HepG2 (cell line): ENCODE data around the gene INO80B. TPM values are rescaled to one million over a fixed set of nuclear protein-coding genes. Genes with fewer than 3 reads are reported as not detected.

Experiments used
- ATF2 ChIP-seq: sonication (generic); formaldehyde crosslinking; IDR thresholded peaks from 2 replicates; pipeline ENCODE4 v1.4.0; 2020; ENCODE audit warnings: missing genetic modification reagents
- CREB3 ChIP-seq: sonication (generic); formaldehyde crosslinking; IDR thresholded peaks from 2 replicates; pipeline ENCODE4 v1.5.0; 2020; ENCODE audit warnings: missing genetic modification reagents
- EED ChIP-seq: sonication (generic); formaldehyde crosslinking; IDR thresholded peaks from 2 replicates; pipeline ENCODE4 v1.5.0; 2020; ENCODE audit warnings: mild to moderate bottlenecking, missing genetic modification reagents
- FOSL1 ChIP-seq: sonication (generic); formaldehyde crosslinking; IDR thresholded peaks from 2 replicates; pipeline ENCODE4 v1.9.0; 2021; ENCODE audit warnings: missing genetic modification reagents, borderline replicate concordance
- FOXJ3 ChIP-seq: sonication (generic); formaldehyde crosslinking; IDR thresholded peaks from 2 replicates; pipeline ENCODE4 v1.4.0; 2020; ENCODE audit warnings: missing genetic modification reagents, mild to moderate bottlenecking, borderline replicate concordance
- HCFC1 ChIP-seq: fragments of 150-350 bp; IDR thresholded peaks from 2 replicates; pipeline ENCODE4 v1.6.1; 2014; ENCODE audit warnings: low read depth, low read length
- HNRNPL ChIP-seq: fragments of 200-400 bp; formaldehyde crosslinking; IDR thresholded peaks from 2 replicates; pipeline ENCODE4 v1.6.1; 2017; ENCODE audit warnings: mild to moderate bottlenecking, low read depth, low read length
- JUNB ChIP-seq: sonication (generic); formaldehyde crosslinking; IDR thresholded peaks from 2 replicates; pipeline ENCODE4 v1.8.0; 2022; ENCODE audit warnings: missing genetic modification reagents, mild to moderate bottlenecking, borderline replicate concordance
- KAT2B ChIP-seq: fragments of 150-350 bp; IDR thresholded peaks from 2 replicates; pipeline ENCODE4 v1.6.1; 2014; ENCODE audit warnings: low read depth, low read length, borderline replicate concordance
- KDM4B ChIP-seq: sonication (generic); formaldehyde crosslinking; IDR thresholded peaks from 2 replicates; pipeline ENCODE4 v1.4.0; 2020; ENCODE audit warnings: missing genetic modification reagents
- PHB2 ChIP-seq: fragments of 450-650 bp; IDR thresholded peaks from 2 replicates; pipeline ENCODE4 v1.6.1; 2018; ENCODE audit not compliant: partially characterized antibody
- RORA ChIP-seq: sonication (generic); formaldehyde crosslinking; IDR thresholded peaks from 2 replicates; pipeline ENCODE4 v1.5.0; 2020; ENCODE audit warnings: mild to moderate bottlenecking, missing genetic modification reagents, moderate library complexity
- SUZ12 ChIP-seq: fragments of 150-350 bp; IDR thresholded peaks from 2 replicates; pipeline ENCODE4 v1.6.1; 2014; ENCODE audit warnings: low read depth, low read length
- ZFP1 ChIP-seq: IDR thresholded peaks from 2 replicates; pipeline ENCODE4 v1.6.1; 2016
- ZIK1 ChIP-seq: sonication (generic); formaldehyde crosslinking; IDR thresholded peaks from 2 replicates; pipeline ENCODE4 v1.5.0; 2020; ENCODE audit warnings: mild to moderate bottlenecking, low read depth, missing genetic modification reagents, borderline replicate concordance
- ZNF33A ChIP-seq: sonication (generic); formaldehyde crosslinking; IDR thresholded peaks from 2 replicates; pipeline ENCODE4 v1.5.1; 2020; ENCODE audit warnings: missing genetic modification reagents, mild to moderate bottlenecking, moderate library complexity, borderline replicate concordance
- ZNF350 ChIP-seq: sonication (generic); formaldehyde crosslinking; IDR thresholded peaks from 2 replicates; pipeline ENCODE4 v1.4.0; 2020; ENCODE audit warnings: mild to moderate bottlenecking, low read depth, missing genetic modification reagents, borderline replicate concordance
- ZNF441 ChIP-seq: sonication (generic); formaldehyde crosslinking; IDR thresholded peaks from 2 replicates; pipeline ENCODE4 v1.7.0; 2021; ENCODE audit warnings: missing genetic modification reagents, borderline replicate concordance
- ZNF530 ChIP-seq: sonication (generic); formaldehyde crosslinking; IDR thresholded peaks from 2 replicates; pipeline ENCODE4 v1.5.0; 2020; ENCODE audit warnings: low read depth, mild to moderate bottlenecking, missing genetic modification reagents
- ZNF543 ChIP-seq: sonication (generic); formaldehyde crosslinking; IDR thresholded peaks from 2 replicates; pipeline ENCODE4 v1.4.0; 2020; ENCODE audit warnings: mild to moderate bottlenecking, missing genetic modification reagents
- ZNF589 ChIP-seq: sonication (generic); formaldehyde crosslinking; conservative IDR thresholded peaks from 2 replicates; pipeline ENCODE4 v1.8.0; 2022; ENCODE audit warnings: mild to moderate bottlenecking, moderate library complexity, missing genetic modification reagents
- ZSCAN29 ChIP-seq: sonication (generic); formaldehyde crosslinking; conservative IDR thresholded peaks from 2 replicates; pipeline ENCODE4 v1.4.0; 2020; ENCODE audit warnings: mild to moderate bottlenecking, missing genetic modification reagents
- polyA plus RNA-seq, 8 experiments: library from polyadenylated mRNA; depleted of rRNA in 3 of 8; stranded (reverse) in 7 of 8; unstranded in 1 of 8; fragments of >200 nt; fragmentation: Illumina TruSeq in 4 of 8; extraction: Trizol in 4 of 8; gene quantifications; 2 replicates each; pipeline versions ENCODE4 v1.2.1 to v1.2.3, GENCODE V29; 2011 to 2016; ENCODE audit warnings: low read depth in 4 of 8, missing spikeins in 1 of 8, mixed read lengths in 1 of 8; ENCODE audit not compliant: insufficient read depth in 1 of 8
- total RNA-seq, 5 experiments: library from RNA; depleted of rRNA; stranded (reverse); fragments of >200 nt; fragmentation: Illumina TruSeq; extraction: Trizol; gene quantifications; 2 replicates each; pipeline ENCODE4 v1.2.3, GENCODE V29; 2016; ENCODE audit warnings: low read depth in 1 of 5
- TF ChIP-seq, protein P1 (sequence below): sonication (generic); formaldehyde crosslinking; IDR thresholded peaks from 2 replicates; pipeline ENCODE4 v1.4.0; 2020; ENCODE audit warnings: low read depth, mild to moderate bottlenecking, missing genetic modification reagents
- TF ChIP-seq, protein P2 (sequence below): sonication (generic); formaldehyde crosslinking; IDR thresholded peaks from 2 replicates; pipeline ENCODE4 v1.5.0; 2020; ENCODE audit warnings: mild to moderate bottlenecking, missing genetic modification reagents

INO80B gene
- total and polyA plus RNA-seq, 2 of the 13 experiments (the other 11 are each of a cell fraction or from before 2014, with no cell fraction given), result 6.2 to 14.5 TPM

DNA sequence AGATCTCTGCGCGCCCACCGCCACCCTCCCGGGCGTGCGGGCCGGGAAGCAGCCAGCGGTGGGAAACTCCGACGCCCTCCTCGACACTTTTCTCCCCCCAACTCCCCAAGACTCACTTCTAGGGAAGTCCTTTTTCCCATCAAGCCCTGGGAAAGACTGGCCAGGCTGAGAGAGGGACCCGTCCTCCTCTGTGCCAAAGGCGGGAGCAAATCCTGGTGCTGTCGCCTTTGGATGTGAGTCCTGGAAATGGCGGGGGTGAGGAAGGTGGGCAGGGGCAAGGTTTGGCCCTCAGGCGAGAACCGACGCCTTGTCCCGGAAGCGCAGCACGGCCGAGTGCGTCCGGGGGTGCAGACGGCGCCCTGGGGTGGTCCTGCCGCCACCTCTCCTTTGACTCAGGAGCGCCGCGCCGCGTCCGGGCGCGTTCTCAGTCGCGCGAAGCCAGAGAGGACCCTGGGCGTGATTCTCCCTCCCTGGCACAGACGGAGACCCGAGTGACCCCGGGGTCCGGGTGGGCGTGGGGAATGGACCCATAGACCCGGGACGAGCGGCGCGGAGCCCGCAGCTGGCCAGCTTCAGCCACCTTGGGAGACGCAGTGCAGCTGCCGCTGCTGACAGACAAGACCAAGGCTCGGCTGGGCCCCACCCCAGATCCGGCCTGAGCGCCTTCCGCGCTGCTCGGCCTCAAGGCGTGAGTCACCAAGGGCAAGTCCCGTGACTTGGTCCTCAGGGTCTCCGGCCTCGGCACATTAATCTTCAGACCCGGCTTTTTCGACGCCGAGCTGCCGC lies 48.0 kb downstream of the INO80B start (continued):
- TF ChIP-seq ATF2 (CRISPR knock-in tag) (peak; percentile 39; the same call in 1 of the 2 replicates), ZFP1 (CRISPR knock-in tag) (0 out of 2 replicates have a peak, but pooled peaks have one; percentile 8), RORA (CRISPR knock-in tag) (no peak), ZNF33A (CRISPR knock-in tag) (no peak), HCFC1 (no peak), FOXJ3 (CRISPR knock-in tag) (no peak), JUNB (CRISPR knock-in tag) (no peak), ZIK1 (peak; percentile 77; the same call in 1 of the 2 replicates), KAT2B (no peak), FOSL1 (CRISPR knock-in tag) (0 out of 2 replicates have a peak, but pooled peaks have one; percentile 57), ZSCAN29 (0 out of 2 replicates have a peak, but pooled peaks have one; percentile 46), PHB2 (no peak), SUZ12 (no peak), EED (CRISPR knock-in tag) (0 out of 2 replicates have a peak, but pooled peaks have one; percentile 24), ZNF441 (CRISPR knock-in tag) (no peak), ZNF530 (no peak), CREB3 (CRISPR knock-in tag) (no peak), ZNF543 (CRISPR knock-in tag) (peak; percentile 17; the same call in 1 of the 2 replicates), KDM4B (CRISPR knock-in tag) (no peak; the same call in 1 of the 2 replicates), HNRNPL (peak; percentile 42; the same call in 1 of the 2 replicates), ZNF589 (CRISPR knock-in tag) (no peak), ZNF350 (CRISPR knock-in tag) (peak; percentile 39)
- TF ChIP-seq, protein P1, sequence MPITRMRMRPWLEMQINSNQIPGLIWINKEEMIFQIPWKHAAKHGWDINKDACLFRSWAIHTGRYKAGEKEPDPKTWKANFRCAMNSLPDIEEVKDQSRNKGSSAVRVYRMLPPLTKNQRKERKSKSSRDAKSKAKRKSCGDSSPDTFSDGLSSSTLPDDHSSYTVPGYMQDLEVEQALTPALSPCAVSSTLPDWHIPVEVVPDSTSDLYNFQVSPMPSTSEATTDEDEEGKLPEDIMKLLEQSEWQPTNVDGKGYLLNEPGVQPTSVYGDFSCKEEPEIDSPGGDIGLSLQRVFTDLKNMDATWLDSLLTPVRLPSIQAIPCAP (CRISPR knock-in tag), result no peak
- TF ChIP-seq, protein P2, sequence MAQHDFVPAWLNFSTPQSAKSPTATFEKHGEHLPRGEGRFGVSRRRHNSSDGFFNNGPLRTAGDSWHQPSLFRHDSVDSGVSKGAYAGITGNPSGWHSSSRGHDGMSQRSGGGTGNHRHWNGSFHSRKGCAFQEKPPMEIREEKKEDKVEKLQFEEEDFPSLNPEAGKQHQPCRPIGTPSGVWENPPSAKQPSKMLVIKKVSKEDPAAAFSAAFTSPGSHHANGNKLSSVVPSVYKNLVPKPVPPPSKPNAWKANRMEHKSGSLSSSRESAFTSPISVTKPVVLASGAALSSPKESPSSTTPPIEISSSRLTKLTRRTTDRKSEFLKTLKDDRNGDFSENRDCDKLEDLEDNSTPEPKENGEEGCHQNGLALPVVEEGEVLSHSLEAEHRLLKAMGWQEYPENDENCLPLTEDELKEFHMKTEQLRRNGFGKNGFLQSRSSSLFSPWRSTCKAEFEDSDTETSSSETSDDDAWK (CRISPR knock-in tag), result no peak
